IPS-11a (cell line): ENCODE data around the gene MYADML2.

Source experiments
- H3K4me3 ChIP-seq: one replicate; pipeline ENCODE4 v1.5.1; 2013; ENCODE audit warnings: low read depth, low read length, control low read depth

MYADML2 gene

DNA sequence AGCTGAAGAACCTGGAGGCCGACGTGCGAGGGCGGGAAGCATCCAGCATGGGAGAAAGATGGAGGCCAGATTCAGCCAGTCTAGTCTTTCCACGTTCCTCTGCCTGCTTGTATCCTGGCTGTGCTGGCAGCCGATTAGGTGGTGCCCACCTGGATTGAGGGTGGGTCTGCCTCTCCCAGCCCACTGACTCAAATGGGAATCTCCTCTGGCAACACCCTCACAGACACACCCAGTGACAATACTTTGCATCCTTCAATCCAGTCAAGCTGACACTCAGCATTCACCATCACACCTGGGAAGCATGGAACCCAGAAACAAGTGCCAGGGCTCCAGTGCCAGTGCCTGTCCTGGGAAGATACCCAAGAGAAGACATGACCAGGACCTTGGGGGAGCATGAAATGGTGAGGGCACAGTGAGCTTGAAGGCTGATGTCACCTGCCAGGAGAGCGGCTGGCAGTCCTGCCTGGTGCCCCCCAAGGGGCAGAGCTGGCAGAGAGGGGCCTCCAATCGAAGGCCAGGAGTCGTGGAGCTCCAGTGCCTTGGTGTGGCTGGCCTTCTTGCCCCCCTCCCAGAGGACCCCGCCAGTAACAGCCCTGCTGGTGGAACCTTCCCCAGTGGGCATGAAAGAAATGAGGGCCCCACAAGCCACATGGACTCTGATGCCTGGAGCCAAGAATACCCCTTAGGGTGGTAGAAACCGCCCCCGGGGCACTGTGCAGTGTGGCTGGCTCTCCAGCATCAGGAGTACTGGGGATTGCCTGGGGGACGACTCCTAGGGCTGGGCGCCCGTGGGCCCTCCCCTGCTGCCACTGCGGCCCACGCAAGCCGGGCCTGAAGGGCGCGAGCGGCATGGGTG, 45.6 kb downstream of the MYADML2 start:
- no peak overlapping the region for H3K4me3 ChIP-seq

DNA sequence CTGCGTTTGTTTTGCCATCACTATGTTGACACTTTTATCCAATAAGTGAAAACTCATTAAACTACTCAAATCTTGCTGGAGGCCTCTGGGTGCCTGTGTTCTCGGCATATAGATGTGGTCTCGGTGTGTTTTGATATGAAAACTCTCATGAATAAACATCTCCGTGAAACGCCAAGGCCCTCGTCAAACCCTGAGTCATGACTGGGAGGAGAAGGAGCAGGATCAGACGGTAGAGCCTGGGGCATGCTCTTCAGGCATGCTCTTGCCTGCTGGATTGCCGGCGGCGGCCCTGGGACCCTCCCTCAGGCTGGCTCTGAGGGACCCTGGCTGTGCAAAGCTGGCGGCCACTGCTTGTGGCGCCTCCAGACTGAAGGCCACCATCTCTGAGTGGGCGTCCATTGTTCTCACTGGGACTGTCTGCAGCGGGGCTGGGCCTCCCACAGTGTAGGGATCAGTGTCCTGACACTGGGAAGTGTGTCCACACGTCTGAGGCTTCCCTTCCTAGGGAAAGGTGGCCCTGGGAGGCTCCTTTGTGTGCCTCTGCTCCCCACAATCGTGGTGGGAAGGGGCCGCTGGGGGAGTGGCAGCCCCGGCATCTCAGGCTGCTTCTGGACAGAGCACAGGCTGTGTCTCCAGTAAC, 46.7 kb downstream of the MYADML2 start:
- no peak overlapping the region for H3K4me3 ChIP-seq

DNA sequence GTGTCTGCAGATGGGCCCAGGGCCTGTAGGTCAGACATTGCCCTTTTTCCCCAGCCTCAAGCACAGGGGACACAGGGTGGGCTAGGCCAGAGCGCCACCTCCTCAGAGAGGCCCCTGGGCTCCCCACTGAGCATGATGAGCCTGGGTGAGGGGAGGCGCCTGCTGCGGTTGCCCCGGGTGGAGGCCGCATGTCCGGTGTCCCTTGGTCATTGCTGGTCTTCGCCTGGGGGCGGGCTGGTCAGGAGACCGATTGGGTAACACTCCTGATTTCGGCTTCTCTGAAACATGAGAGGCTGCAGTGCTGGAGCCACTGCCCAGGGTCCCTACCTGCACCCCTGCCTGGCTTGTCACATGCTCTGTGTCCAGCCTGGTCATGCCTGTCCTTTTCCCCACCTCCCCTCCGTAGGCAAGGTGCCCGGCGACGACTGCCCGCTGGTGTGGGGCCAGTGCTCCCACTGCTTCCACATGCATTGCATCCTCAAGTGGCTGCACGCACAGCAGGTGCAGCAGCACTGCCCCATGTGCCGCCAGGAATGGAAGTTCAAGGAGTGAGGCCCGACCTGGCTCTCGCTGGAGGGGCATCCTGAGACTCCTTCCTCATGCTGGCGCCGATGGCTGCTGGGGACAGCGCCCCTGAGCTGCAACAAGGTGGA, 47.4 kb downstream of the MYADML2 start:
- H3K4me3 ChIP-seq: no peak overlapping the region

- H3K4me3 ChIP-seq: no peak overlapping the region
Measured at GRCh38 chr17:81898885-81899284, 48.1 kb downstream of the MYADML2 start.

DNA sequence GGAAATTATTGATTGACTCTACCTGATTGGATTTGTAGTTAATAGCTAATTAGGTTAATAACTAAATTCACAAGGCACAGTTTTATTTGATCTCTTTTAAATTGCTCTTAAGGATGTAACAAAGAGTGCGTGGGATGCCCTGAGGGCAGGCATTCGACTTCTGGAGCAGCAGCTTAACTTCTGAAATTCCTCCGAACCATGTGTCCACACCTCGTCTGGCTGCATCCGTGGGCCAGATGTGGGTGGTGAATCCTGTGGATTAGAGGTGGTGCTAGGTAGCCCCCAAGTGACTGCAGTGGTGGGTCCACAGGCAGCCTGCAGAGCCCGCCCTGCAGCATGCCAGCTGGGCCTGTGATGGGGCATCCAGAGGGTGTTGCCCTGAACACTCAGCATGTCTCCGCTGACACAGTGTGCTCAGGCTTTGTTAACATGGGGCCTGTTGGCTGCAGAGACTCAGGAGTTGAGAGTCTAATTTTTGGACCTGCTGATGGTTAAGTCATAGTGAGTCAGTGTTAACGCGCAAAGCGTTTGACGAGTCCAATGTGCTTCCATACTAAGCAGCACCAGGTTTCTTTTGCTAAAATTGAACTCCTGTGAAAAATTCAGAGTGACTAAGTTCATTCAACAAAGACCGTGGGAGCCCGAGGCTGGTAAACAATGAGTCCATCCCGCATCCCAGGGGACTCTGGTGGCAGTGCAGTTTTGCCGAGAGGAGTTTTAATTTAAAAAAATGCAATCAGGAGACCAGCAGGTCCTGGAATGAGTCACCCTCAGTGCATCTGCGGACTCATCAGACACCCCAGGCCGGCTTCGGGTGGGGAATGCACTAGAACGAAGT, 48.8 kb downstream of the MYADML2 start:
- no peak overlapping the region for H3K4me3 ChIP-seq

DNA sequence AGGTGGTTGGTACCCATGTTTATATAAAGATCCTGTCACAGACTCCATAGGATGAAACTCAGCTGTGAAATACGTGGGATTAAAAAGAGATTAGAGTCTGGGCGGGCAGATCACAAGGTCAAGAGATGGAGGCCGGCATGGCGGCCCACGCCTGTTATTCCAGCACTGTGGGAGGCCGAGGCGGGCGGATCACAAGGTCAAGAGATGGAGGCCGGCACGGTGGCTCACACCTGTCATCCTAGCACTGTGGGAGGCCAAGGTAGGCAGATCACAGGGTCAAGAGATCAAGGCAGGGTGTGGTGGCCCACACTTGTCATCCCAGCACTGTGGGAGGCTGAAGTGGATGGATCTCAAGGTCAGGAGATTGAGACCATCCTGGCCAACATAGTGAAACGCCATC, 51.6 kb downstream of the MYADML2 start:
- no peak overlapping the region for H3K4me3 ChIP-seq

DNA sequence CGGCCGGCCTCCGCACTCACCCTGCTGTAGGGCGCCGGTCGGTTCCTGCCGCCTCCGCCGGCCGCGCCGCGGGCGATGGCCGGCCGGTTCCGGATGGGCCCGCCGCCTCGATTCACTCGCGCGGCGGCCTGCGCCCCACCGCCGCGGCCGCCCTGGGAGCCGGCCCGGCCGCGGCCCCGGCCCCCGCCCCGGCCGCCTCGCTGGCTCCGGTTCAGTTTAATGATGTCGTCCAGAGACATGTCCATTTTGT, 55.8 kb downstream of the MYADML2 start:
- H3K4me3 ChIP-seq: peak overlapping the region; percentile 96

DNA sequence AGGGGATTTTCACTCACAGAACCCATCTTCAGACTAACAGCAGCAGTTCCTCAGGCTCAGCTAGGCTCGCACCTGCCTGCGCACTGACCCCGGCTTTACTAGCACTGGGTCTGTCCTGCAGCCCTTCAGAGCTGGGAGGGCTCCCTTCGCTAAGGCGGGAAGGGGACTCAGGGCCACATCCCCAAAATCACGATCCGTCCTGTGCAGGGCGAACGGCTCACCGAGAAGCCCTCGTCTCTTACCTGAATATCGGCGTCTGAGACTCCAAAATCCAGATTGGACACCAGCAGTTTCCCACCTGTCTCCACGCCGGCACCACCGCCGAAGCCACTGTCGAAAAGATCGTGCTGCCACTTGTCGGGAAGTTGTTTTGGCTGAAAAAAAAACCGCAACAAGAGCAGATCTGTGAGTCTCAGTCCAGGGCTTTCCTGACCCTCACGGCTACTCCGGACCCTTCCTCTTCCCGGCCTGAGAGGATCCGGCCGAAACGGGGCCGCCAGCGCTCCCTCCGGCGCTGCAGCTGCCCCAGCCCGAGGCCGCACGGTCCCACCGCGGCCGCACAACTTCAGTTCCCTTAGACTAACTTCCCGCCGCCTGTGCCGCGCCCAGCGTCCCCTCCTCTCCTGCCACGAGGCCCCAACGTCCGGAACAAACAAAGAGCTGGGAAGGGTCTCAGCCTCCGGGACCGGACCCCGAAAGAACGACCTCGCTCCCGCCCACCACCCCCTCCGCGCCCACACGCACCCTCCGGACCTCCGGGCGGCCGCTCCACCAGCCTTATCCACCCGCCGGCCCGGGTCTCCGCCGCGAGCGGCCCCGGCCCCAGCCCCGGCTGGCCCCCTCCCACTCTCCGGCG, 56.4 kb downstream of the MYADML2 start:
- H3K4me3 ChIP-seq: peak overlapping the region; percentile 96
